NCI-H2227 treated with DMSO at 0.1 percent for 48 hours (cell line): ENCODE results near the gene PSMD4.
"Not testable (repeated sequence)": the region's sequence is repeated elsewhere in the genome, so short reads cannot be mapped to it uniquely, and the experiment has no call there.

Experiments used
- DNase-seq: peaks from one replicate; lab custom pipeline; 2025; lab: John Stamatoyannopoulos, UW

Gene PSMD4

DNA sequence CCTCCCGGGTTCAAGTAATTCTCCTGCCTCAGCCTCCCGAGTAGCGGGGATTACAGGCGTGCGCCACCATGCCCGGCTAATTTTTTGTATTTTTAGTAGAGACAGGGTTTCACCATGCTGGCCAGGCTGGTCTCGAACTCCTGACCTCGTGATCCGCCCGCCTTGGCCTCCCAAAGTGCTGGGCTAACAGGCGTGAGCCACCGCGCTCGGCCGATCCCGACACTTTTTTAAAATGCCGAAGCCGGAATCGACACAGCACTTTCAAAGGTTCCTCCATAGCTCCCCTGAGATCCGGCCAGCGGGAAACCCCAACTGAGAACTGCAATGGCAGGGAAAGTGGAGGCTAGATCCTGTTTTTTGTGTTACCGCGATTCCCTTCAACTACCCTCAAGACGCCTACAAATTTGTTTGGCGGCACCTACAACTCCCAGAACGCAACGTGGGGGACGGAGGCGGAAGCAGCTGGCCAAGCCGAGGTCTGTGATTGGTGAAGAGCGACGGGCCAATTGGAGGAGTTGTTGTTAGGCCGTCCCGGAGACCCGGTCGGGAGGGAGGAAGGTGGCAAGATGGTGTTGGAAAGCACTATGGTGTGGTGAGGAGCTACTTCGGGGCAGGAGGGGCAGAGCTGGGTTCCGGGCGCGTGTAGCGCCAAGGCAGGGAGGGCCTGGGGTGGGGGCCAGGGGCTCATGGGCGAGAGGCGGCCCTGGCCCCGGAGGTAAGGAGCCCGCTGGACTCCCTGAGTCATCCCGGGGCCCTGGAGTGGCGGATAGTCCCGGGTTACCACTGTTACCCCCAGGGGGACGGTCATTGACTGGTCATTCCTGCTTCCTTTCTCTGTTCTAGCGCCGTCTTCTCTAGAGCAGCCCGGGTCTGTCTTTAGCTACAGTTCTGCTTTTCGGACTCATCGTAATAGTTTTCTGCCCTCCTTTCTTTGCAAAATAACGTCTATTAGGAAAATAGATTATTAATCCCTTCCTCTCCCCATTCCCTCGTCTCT, at the start of gene PSMD4:
PSMD4 (plus strand) TSS at position 518 of the 997 bp plus-strand sequence; CDS start at position 567, 49 bp downstream.
- DNase-seq = peak; percentile 99

DNA sequence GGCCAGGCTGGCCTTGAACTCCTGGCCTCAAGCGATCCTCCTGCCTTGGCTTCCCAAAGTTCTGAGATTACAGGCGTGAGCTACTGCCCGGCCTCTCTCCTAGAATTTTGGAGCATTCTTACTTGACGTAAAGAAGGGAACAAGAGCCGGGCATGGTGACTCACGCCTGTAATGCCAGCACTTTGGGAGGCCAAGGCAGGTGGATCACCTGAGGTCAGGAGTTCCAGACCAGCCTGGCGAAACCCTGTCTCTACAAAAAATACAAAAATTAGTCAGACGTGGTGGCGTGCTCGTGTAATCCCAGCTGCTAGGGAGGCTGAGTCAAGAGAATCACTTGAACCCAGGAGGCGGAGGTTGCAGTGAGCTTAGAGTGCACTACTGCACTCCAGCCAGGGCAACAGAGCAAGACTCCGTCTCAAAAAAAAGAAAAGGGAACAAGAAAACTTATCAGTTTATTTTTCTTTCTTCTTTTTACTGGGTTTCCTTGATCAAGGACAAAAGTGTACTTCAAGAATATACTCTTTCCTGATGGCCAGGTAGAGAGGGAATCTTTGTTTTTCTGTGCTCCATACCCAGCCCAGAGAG, 49.1 kb upstream of the PSMD4 start:
- DNase-seq = not testable (repeated sequence)

DNA sequence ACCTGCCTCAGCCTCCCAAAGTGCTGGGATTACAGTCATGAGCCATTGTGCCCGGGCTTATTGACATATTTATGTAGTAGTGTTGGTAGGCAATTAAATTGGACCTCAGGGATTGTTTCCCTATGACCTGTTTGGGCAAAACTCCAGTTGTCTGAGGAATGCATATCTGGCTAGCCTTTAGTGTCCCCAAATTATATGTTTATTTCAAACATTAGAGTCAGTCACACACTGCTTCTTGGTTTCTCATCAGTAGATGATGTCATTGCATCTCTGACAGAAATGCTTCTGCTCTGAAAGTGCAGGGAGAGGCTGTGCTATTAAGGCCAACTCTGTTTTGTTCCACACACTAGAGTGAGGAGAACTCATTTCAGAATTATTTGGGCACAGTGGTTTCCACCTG, 43.7 kb upstream of the PSMD4 start:
- peak; percentile 19 for DNase-seq

DNA sequence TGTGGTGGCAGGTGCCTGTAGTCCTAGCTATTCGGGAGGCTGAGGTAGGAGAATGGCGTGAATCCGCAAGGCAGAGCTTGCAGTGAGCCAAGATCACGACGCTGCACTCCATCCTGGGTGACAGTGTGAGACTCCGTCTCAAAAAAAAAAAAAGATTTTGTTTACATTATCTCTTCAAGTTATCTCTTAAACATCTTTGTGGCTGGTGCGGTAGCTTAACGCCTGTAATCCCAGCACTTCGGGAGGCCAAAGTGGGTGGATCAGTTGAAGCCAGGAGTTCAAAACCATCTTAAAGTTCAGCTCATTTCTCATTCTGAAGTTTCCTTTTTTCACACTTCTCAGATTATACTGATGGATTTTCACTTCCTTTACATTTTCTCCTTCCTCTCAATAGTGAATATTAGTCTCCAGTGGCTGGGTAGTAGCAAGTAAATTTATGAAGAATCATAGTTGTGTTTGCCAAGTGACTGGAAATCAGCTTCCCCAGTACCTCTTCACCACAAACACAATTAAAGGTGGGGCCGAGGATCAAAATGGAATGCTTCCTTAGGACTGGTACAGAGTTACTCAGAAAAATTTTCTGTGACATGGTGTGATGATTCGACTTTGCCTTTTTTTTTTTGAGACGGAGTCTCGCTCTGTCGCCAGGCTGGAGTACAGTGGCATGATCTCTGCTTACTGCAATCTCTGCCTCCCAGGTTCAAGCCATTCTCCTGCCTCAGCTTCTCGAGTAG, 42.4 kb upstream of the PSMD4 start:
- DNase-seq = no peak

DNA sequence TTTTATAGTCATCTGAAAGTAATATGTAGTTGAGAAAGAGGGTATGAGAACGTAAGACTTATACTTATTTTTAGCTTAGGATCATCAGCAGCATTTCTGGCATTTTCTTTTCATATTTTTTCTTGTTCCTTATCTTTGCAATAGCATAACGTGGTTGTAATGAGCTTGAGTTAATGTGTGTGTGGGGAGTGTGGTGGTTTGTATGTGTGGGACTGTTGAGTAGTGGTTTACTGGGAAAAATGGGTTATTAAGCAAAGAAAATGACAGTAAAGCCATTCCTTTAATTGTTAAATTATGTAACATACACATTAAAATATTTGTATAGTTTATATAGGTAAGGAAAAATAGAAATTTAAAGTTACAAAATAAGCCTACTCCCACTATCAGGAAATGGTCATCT, 41.0 kb upstream of the PSMD4 start:
- no peak for DNase-seq

DNA sequence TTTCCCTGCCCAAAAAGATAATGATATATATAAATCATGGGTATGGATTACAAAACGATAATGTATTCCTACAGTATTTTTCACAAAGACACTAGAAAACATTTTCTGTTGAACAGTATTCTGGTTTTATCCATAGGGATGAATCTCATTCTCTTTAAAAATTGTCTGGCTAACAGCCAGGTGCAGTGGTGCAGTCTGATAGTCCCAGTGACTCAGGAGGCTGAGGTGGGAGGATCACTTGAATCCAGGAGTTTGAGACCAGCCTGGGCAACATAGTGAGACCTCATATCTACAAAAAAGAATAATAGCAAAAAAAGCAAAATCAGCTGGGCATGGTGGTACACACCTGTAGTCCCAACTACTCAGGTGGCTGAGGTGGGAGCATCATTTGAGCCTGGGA, 32.9 kb upstream of the PSMD4 start:
- DNase-seq = no peak

DNA sequence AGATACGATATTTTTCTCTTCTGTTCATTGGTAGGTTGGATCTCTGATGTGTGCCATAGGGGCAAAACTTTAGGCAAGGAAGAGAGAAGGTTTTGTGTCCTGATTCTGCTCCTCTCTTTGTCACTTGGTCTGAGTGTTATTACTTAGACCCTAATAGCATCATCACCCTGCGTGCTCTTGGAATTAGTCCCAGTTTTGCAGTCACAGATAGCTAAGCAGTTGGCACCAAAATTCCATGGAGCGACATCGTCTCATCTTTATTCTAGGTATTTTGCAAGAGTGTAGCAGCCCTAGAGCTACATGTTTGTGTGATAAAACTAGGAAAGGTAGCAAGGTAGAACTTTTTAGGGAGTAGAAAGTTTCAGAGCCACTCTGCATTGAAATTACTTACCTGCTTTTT, 32.4 kb upstream of the PSMD4 start:
- DNase-seq = no peak

DNA sequence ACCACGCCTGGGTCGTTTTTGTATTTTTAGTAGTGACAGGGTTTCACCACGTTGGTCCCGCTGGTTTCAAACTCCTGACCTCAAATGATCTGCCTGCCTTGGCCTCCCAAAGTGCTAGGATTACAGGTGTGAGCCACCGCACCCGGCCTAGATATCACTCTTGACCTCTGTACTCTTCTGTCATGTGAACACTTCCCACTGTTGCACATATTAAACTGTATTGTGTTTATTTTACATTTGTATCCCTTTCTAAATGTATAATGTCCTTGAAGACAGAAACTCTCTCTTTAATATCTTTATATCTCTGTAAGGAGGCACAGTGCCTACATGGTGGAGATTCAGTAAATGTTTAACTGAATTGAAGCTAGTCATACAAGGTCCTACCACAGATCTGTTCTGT, 19.3 kb upstream of the PSMD4 start:
- no peak for DNase-seq

DNA sequence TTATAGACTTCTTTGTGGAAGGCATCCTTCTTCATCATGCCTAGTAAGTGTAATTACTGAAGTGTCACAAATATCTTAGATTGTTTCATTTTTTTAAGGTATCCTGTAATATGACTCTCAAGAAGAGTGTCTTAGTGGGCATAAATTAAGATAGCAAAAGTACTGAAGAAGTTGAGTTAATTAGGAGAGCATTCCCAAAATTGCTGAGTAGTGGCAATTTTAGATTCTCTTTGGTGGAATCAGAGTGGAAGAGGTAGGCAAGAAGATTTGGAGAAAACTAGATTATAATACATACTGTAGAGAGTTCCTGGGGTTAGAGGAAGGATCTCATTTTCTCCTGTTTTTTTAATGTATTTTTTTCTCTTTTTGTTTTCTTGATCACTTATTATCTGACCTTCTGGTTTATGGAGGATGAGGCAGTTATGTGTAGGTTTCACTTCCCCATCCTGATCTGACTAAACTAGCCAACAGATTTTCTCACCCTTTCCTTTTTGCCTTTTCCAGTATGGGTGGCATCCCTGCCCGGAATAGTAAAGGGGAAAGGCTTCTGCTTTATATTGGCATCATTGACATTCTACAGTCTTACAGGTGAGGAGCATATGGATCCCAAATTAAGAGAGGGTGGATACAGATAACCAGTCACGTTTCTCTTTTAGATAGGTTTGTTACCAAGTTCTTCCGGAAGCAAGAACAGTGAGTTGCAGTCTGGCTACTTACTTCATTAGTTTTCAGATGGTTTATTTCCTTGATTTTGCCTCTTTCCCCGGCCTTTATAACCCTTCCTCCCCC, 16.7 kb upstream of the PSMD4 start:
- DNase-seq = no peak

DNA sequence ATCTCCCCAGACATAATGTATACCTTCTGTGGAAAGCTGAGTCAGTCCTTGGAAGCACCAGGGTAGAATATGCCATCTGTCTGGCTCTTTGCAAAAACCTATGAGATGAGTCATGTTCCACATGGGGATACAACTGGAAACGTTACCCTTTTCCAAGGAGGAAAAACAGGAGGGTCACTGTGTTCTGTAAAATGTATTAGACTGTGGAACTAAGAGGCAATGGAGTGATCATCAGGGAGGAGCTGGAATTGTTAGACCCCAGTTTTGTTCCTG, 16.1 kb upstream of the PSMD4 start:
- no peak for DNase-seq

DNA sequence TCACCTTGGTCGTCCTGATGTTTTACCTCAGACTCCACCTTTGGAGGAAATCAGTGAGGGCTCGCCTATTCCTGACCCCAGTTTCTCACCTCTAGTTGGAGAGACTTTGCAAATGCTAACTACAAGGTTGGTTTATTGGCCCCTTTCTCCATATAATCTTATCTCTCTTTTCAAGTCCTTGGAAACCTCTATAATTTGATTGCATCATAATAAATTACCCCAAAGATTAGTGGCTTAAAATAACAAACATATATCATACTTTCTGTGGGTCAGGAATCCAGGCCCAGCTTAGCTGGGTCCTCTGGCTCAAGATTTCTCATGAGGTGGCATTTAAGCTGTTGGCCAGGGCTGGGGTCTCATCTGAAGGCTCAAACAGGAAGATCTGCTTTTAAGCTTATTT, 12.1 kb upstream of the PSMD4 start:
- DNase-seq = no peak

DNA sequence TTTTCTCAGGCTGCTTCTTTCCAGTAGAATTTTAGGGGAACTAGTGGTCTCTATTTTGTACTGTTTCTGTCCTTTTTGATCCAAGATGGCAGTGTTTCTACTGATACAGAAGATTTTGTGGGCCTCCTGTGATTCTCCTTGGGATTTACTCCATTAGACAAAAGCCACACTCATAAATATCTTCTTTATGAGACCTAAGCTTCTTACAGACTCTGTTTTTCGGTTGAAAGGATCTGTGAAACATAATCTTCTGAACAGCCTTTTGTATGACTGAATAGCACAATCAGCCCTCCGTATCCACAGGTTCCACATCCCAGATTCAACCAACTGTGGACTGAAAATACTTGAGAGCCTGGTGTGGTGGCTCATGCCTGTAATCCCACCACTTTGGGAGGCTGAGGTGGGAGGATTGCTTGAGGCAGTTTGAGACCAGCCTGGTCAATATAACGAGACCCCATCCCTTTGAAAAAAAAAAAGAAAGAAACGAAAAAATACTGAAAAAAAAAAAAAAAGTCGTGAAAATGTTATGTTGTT, 10.8 kb upstream of the PSMD4 start:
- no peak for DNase-seq

DNA sequence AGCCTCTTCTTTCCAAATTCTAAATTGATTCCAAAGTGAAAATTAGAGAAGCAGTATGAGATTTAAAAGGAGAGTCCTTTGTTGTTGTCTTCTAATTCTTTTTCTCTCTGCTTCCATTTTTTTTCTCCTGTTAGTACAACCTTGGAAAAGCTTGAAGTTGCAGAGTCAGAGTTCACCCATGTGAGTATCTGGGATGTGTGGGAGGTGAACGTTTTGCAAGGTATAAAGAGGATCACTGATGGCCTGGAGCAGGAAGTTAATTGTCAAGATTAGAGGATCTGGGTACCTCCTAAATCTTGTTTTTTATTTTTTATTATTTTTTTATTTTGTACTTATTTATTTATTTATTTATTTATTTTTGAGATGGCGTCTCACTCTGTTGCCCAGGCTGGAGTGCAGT, 7.7 kb upstream of the PSMD4 start:
- DNase-seq = no peak

DNA sequence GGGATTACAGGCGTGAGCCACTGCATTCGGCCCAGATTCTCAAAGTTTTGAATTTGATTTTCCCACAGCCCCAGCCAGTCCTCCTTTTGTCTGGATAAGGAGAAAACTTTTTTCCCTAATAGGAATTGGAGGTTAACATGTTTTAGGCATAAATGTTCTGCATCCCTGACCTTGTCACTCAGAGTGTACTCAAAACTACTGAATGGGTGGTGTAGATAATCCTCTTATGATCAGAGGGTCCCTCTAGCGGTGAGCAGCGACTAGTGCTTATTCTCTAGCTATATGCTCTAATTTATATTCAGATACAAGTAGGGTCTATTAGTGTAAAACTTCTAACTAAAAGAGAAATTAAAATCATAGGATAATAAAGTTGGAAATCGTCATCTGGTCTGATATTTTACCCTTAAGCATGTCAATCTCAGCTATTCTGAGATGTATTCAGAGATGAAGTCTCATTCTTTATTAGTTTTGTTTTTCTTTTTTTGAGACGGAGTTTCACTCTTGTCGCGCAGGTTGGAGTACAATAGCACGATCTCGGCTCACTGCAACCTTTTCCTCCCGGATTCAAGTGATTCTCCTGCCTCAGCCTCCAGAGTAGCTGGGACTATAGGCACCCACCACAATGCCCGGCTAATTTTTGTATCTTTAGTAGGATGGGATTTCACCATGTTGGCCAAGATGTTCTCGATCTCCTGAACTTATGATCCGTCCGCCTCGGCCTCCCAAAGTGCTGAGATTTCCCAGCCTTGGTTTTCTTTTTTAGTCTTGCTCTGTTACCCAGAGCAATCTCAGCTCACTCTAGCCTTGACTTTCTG, 2.7 kb upstream of the PSMD4 start:
- DNase-seq = peak; percentile 82

DNA sequence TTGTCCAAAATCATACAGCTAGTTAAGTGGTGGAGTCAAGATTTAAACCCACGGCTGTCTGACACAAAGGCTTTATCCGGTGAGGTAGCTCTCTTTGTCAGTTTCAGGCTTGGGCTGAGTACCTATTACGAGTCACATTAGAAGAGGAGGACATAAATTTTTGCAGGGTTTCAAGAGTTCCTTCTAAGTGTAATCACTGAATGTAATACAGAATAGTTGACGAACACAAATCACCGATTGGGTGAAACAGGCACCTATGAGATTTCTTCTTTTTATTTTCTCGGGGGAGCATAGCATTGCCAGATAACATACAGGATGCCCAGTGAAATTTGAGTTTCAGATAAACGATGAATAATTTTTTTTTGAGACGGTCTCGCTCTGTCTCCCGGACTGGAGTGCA, 847 bp downstream of the PSMD4 start:
- DNase-seq = no peak

DNA sequence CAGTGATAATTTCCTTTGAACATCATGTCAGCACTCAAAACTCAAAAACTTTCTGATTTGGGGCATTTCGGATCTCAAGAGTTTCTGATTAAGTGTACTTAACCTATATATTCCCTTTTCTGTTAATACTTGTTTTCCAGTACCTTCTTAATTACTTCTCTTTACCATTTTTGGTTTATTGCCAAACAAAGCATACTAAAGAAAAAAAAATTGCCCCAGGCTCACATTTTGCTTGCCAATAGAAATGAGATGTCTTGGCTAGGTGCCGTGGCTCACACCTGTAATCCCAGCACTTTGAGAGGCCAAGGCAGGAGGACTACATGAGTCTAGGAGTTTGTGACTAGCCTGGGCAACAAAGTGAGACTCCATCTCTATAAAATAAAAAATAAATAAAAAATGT, 4.8 kb downstream of the PSMD4 start:
- no peak for DNase-seq

DNA sequence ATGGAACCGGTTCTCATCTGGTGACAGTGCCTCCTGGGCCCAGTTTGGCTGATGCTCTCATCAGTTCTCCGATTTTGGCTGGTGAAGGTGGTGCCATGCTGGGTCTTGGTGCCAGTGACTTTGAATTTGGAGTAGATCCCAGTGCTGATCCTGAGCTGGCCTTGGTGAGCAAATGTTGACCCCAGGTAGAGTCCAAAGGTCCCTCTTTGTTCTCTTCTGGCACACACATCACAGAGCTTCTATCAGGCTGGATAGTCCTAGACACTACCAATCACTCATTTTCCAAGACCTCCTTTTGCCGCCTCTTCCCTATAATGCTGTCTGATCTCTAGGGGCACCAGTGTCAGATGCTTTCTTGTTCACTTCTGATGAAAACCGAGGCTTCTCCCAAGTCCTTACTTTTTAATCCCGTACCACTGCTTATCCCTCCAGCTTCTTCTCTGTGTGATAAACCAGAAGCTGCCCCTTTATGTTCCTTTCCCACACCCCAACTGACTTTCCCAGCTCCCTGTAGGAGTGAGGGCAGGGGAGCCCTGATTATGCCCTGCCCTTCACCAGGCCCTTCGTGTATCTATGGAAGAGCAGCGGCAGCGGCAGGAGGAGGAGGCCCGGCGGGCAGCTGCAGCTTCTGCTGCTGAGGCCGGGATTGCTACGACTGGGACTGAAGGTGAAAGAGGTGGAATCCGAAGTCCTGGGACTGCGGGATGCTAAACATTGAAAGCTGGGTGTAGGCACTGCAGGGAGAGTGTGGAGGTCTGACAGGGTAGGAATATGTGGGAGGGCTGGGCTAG, 11.1 kb downstream of the PSMD4 start:
- no peak for DNase-seq

DNA sequence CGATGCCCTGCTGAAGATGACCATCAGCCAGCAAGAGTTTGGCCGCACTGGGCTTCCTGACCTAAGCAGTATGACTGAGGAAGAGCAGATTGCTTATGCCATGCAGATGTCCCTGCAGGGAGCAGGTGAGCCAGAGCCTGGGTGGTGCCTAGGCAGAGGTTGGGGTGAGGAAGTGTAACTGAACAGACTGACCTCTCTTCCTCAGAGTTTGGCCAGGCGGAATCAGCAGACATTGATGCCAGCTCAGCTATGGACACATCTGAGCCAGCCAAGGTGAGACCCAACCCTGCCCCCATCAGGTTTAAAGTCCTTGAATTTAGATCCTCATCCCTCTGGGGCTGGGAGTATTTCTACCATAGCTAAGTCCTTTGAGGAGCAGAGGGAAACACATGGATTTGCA, 11.8 kb downstream of the PSMD4 start:
- DNase-seq = no peak

DNA sequence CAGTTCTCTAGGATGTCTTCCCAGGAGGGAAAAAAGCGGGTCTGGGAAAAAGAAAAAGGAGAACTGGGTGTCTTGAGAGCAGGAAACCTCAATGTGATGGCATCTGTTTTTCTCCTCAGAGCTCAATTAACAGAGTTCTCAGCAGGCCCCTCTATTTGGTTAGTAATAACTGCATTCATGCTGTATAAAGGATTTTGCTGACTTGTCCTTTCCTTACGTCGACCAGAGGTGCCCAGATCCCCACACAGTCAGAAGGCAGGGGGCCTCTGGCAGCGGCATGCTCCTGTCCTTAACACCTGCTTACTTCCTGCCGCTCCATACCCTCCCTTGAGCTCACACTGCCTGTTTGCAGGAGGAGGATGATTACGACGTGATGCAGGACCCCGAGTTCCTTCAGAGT, 12.3 kb downstream of the PSMD4 start:
- DNase-seq = no peak

DNA sequence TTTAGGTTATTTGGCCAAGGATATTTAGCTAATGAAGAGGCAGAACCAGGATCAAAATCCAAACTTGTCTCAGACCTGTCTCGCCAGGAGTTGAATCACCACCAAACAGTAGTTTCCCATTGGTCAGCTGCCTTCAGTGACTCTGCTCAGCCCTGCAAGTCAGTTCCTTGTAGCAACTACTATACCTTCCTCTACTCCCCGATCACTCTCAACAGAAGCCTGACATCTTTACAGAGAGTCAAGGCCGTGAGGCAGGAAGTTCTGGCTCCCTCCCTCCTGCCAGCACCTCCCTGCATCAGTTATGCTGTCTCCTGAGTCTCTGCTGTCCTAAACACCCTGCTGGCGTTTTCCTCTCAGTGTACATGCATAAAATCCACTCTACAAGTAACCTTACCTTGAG, 13.2 kb downstream of the PSMD4 start:
- DNase-seq = no peak
